Activated naive CD8-positive, alpha-beta T cell treated with anti-CD3 and anti-CD28 coated beads, Interleukin-2, amount 10 ng/mL, durations not matched to agents 7 days and 5 days (primary cell): ENCODE results near the gene GPC4. TPM values are rescaled to one million over a fixed set of nuclear protein-coding genes. Genes with fewer than 3 reads are reported as not detected.
"Not testable (repeated sequence)": the region's sequence is repeated elsewhere in the genome, so short reads cannot be mapped to it uniquely, and the experiment has no call there.

ENCODE experiments used
- ATAC-seq: fragments of 150-1000 bp; cut with Tn5 transposase; one replicate; pipeline ENCODE4 v1.10.0; 2021; ENCODE audit warnings: low read depth, moderate library complexity
- POLR2A ChIA-PET: fragments of 350-600 bp; sonication (Branson Sonifier 250); formaldehyde crosslinking; loops from one replicate; lab custom pipeline; 2021; ENCODE audit warnings: antibody characterized with exemption; lab: Charles Lee
- DNase-seq: peaks from one replicate; pipeline ENCODE4 v3.0.0; 2021
- H3K27ac Mint-ChIP-seq: one replicate; pipeline ENCODE4 v1.8.0; 2022; ENCODE audit warnings: mild to moderate bottlenecking, mixed read lengths
- H3K27me3 Mint-ChIP-seq: one replicate; pipeline ENCODE4 v1.8.0; 2022; ENCODE audit warnings: mild to moderate bottlenecking, moderate library complexity, mixed read lengths
- H3K36me3 Mint-ChIP-seq: one replicate; pipeline ENCODE4 v1.8.0; 2021; ENCODE audit warnings: mild to moderate bottlenecking, mixed read lengths
- H3K4me1 Mint-ChIP-seq: one replicate; pipeline ENCODE4 v1.8.0; 2021; ENCODE audit warnings: mixed read lengths
- H3K4me3 Mint-ChIP-seq: one replicate; pipeline ENCODE4 v1.8.0; 2022; ENCODE audit warnings: mild to moderate bottlenecking, moderate library complexity, mixed read lengths
- H3K9me3 Mint-ChIP-seq: one replicate; pipeline ENCODE4 v1.8.0; 2021; ENCODE audit warnings: mixed read lengths
- total RNA-seq, 2 experiments: library from RNA; stranded (reverse); gene quantifications; one replicate each; pipeline ENCODE4 v1.2.3, GENCODE V29; 2021

Gene GPC4
- total RNA-seq, 2 experiments from 2014 or later, result not detected

DNA sequence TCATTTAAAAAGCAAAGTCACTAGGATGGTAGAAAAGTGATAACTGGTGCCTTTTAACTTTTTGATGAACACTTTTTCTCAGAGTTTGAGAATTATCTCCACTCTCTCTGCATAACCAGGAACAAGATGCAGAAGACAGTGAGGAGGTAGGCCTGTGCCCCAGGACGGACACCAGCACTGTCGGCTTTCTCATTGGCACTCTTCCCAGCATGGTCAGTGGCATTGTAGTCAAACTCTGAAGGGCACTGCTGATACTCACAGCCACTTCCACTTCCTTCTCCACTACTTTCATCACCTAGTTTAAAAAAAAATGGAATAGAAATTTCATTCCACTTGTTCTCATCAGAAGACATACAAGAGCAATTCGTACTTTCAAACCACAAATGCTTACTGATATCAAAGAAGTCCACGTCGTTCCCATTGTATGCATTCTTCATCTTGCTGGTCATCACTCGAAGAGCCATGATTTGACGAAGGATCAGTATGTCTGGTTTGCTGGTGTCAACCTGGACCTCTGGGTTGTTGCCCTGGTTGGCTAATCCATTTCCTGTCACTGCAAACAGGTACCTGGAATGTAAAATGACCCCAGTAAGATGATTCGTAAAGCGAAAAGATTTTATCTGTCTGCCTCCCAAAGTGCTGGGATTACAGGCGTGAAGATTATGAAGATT is 112.4 kb downstream of the GPC4 start:
- H3K4me1 Mint-ChIP-seq, result no peaks in the 10 kb centered on the region
- H3K9me3 Mint-ChIP-seq, result no peaks in the 10 kb centered on the region
- POLR2A ChIA-PET, result no interaction called here
- DNase-seq, result no peak
- H3K27ac Mint-ChIP-seq, result no peak overlapping the region
- H3K27me3 Mint-ChIP-seq, result peaks cover 3% of the 10 kb centered on the region
- no peak for ATAC-seq
- H3K36me3 Mint-ChIP-seq, result no peaks in the 10 kb centered on the region
- H3K4me3 Mint-ChIP-seq, result no peak overlapping the region

- ATAC-seq, result no peak
- H3K27ac Mint-ChIP-seq, result no peak overlapping the region
- no peaks in the 10 kb centered on the region for H3K9me3 Mint-ChIP-seq
- DNase-seq, result no peak
- no peaks in the 10 kb centered on the region for H3K4me1 Mint-ChIP-seq
- no peaks in the 10 kb centered on the region for H3K36me3 Mint-ChIP-seq
- H3K4me3 Mint-ChIP-seq, result no peak overlapping the region
- peaks cover 3% of the 10 kb centered on the region for H3K27me3 Mint-ChIP-seq
- POLR2A ChIA-PET, result no interaction called here
Measured at GRCh38 chrX:133300591-133300990, 114.7 kb downstream of the GPC4 start.

DNA sequence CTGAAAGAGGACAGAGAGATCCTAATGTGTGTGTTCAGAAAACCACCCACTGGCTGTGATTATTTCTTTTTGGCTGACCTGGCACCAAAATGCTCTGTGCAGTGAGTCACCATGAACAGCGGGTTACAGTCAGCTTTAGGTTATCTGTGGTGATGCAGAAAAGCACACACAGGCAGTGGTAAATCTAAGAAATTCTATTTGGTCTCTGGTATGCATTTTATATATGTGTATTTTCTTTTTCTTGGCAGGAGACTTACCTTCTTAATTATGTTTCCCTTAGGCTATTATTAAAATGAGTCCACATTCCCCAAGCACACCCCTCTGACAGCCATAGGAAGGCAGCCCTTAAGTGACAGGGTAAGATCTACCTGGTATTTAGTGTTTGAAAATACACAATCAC is 118.0 kb downstream of the GPC4 start:
- H3K27me3 Mint-ChIP-seq, result peaks cover 3% of the 10 kb centered on the region
- POLR2A ChIA-PET, result no interaction called here
- no peaks in the 10 kb centered on the region for H3K9me3 Mint-ChIP-seq
- no peaks in the 10 kb centered on the region for H3K36me3 Mint-ChIP-seq
- H3K4me3 Mint-ChIP-seq, result no peak overlapping the region
- H3K4me1 Mint-ChIP-seq, result no peaks in the 10 kb centered on the region
- DNase-seq, result no peak
- H3K27ac Mint-ChIP-seq, result no peak overlapping the region
- ATAC-seq, result no peak

DNA sequence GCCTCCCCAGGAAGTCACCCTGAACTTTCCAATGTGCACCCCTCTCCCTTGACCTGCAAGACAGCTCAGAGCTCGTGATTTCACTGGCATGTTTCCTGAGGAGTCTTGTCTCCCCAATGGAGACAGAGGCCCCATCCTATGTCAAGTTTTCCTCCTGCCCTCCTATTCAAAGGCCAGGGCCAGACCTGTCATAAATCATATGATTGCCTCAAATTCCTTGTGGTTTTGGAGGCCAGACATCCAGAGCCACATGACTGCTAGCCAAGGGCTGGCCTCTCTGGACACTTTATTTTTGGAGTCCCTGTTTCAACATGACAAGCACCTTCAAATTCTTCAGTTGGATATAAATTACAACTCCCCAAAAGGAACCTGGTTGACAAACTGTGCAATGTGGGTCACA is 121.2 kb downstream of the GPC4 start:
- Mint-ChIP-seq H3K4me3 (no peak overlapping the region), H3K9me3 (no peaks in the 10 kb centered on the region)

DNA sequence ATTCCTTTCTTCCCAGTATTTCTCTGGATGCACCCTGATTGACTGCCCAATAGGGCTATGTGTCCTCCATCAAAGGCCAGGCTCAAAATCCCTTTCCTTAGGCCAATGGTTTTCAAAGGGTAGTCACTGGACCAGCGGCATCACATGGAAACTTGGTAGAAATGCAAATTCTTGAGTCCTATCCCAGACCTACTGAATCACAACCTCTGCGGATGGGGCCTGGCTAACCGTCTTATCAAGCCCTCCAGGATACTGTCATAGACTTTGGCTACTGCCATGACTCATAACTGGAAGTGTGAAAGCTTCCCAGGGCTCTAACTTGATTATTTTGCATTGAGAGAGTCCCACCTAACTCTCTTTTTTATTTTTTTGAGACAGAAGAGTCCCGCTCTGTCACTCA is 125.2 kb downstream of the GPC4 start:
- POLR2A ChIA-PET, result no interaction called here
- no peak overlapping the region for H3K27ac Mint-ChIP-seq
- DNase-seq, result no peak
- H3K36me3 Mint-ChIP-seq, result no peaks in the 10 kb centered on the region
- no peaks in the 10 kb centered on the region for H3K9me3 Mint-ChIP-seq
- no peak overlapping the region for H3K4me3 Mint-ChIP-seq
- H3K4me1 Mint-ChIP-seq, result no peaks in the 10 kb centered on the region
- H3K27me3 Mint-ChIP-seq, result no peaks in the 10 kb centered on the region
- no peak for ATAC-seq

More for the DNA sequence above, 121.2 kb downstream of the GPC4 start:
- Mint-ChIP-seq H3K27ac (no peak overlapping the region), H3K4me1 (no peaks in the 10 kb centered on the region), H3K36me3 (no peaks in the 10 kb centered on the region), H3K27me3 (peaks cover 3% of the 10 kb centered on the region)
- POLR2A ChIA-PET, result no interaction called here
- ATAC-seq (no peak), DNase-seq (no peak)

- H3K4me3 Mint-ChIP-seq, result no peak overlapping the region
- no peak overlapping the region for H3K27ac Mint-ChIP-seq
- H3K27me3 Mint-ChIP-seq, result no peaks in the 10 kb centered on the region
- DNase-seq (no peak), ATAC-seq (no peak)
- no peaks in the 10 kb centered on the region for H3K36me3 Mint-ChIP-seq
- POLR2A ChIA-PET, result no interaction called here
- H3K9me3 Mint-ChIP-seq, result peaks cover 1% of the 10 kb centered on the region
- H3K4me1 Mint-ChIP-seq, result no peaks in the 10 kb centered on the region
Measured at GRCh38 chrX:133287860-133288259, 127.4 kb downstream of the GPC4 start.

GRCh38 chrX:133285341-133285740 is 129.9 kb downstream of the GPC4 start:
- Mint-ChIP-seq H3K27me3 (no peaks in the 10 kb centered on the region), H3K27ac (no peak overlapping the region), H3K36me3 (no peaks in the 10 kb centered on the region), H3K4me1 (no peaks in the 10 kb centered on the region), H3K4me3 (no peak overlapping the region), H3K9me3 (peaks cover 3% of the 10 kb centered on the region)
- ATAC-seq (no peak), DNase-seq (no peak)
- POLR2A ChIA-PET, result no interaction called here

- H3K4me1 Mint-ChIP-seq, H3K9me3 Mint-ChIP-seq, H3K4me3 Mint-ChIP-seq, POLR2A ChIA-PET, H3K27ac Mint-ChIP-seq, DNase-seq, ATAC-seq, H3K36me3 Mint-ChIP-seq, H3K27me3 Mint-ChIP-seq: not testable (repeated sequence)
Measured at GRCh38 chrX:133279112-133279730, 136.1 kb downstream of the GPC4 start.

- Mint-ChIP-seq H3K36me3 (no peaks in the 10 kb centered on the region), H3K27ac (no peak overlapping the region), H3K27me3 (no peaks in the 10 kb centered on the region), H3K9me3 (no peaks in the 10 kb centered on the region), H3K4me3 (no peak overlapping the region), H3K4me1 (no peaks in the 10 kb centered on the region)
- POLR2A ChIA-PET, result no interaction called here
- DNase-seq (no peak), ATAC-seq (no peak)
Measured at GRCh38 chrX:133273180-133273579, 142.1 kb downstream of the GPC4 start.

GRCh38 chrX:133269168-133269567 is 146.1 kb downstream of the GPC4 start:
- H3K27ac Mint-ChIP-seq, result no peak overlapping the region
- ATAC-seq (no peak), DNase-seq (no peak)
- H3K9me3 Mint-ChIP-seq, result no peaks in the 10 kb centered on the region
- no peaks in the 10 kb centered on the region for H3K27me3 Mint-ChIP-seq
- no peaks in the 10 kb centered on the region for H3K36me3 Mint-ChIP-seq
- H3K4me3 Mint-ChIP-seq, result no peak overlapping the region
- H3K4me1 Mint-ChIP-seq, result peaks cover 1% of the 10 kb centered on the region
- POLR2A ChIA-PET, result no interaction called here

- no peaks in the 10 kb centered on the region for H3K27me3 Mint-ChIP-seq
- H3K27ac Mint-ChIP-seq, result no peak overlapping the region
- POLR2A ChIA-PET, result no interaction called here
- H3K9me3 Mint-ChIP-seq, result no peaks in the 10 kb centered on the region
- ATAC-seq, result no peak
- no peak for DNase-seq
- peaks cover 1% of the 10 kb centered on the region for H3K4me1 Mint-ChIP-seq
- H3K36me3 Mint-ChIP-seq, result no peaks in the 10 kb centered on the region
- H3K4me3 Mint-ChIP-seq, result no peak overlapping the region
Measured at GRCh38 chrX:133267621-133268020, 147.7 kb downstream of the GPC4 start.

GRCh38 chrX:133265331-133265730 is 150.0 kb downstream of the GPC4 start:
- H3K4me3 Mint-ChIP-seq, result no peak overlapping the region
- no peak overlapping the region for H3K27ac Mint-ChIP-seq
- DNase-seq (no peak), ATAC-seq (no peak)
- peaks cover 1% of the 10 kb centered on the region for H3K4me1 Mint-ChIP-seq
- POLR2A ChIA-PET, result no interaction called here
- no peaks in the 10 kb centered on the region for H3K9me3 Mint-ChIP-seq
- H3K36me3 Mint-ChIP-seq, result no peaks in the 10 kb centered on the region
- no peaks in the 10 kb centered on the region for H3K27me3 Mint-ChIP-seq

- ATAC-seq (no peak), DNase-seq (no peak)
- Mint-ChIP-seq H3K36me3 (no peaks in the 10 kb centered on the region), H3K27ac (no peak overlapping the region), H3K27me3 (no peaks in the 10 kb centered on the region), H3K4me1 (no peaks in the 10 kb centered on the region), H3K4me3 (no peak overlapping the region), H3K9me3 (no peaks in the 10 kb centered on the region)
- POLR2A ChIA-PET, result no interaction called here
Measured at GRCh38 chrX:133258481-133258880, 156.8 kb downstream of the GPC4 start.

DNA sequence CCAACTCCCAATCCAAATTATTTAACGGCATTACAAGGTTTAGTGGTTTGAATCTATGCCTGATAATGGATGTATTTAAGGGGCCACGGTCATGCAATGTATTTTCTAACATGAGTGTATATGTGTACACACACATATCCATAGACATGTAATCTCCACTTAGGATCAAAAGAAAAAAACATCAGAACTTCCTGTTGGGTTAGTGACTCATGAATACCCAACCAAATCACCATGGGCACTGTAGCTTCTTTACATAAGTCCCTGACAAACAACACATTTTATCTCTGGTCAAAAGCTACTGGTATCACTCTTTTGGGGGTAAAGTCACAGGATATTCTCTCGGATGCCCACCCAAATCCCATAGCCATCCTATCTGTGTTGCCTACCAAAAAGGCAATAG is 160.6 kb downstream of the GPC4 start:
- DNase-seq, result no peak
- Mint-ChIP-seq H3K27me3 (no peaks in the 10 kb centered on the region), H3K4me1 (no peaks in the 10 kb centered on the region), H3K4me3 (no peak overlapping the region), H3K27ac (no peak overlapping the region), H3K9me3 (no peaks in the 10 kb centered on the region), H3K36me3 (no peaks in the 10 kb centered on the region)
- POLR2A ChIA-PET, result no interaction called here
- no peak for ATAC-seq
